T-helper 9 cell (primary cell): ENCODE data around the gene ZNF317.
A peak's percentile ranks its signal among the peaks of the same experiment; 100 is the strongest.

Source experiments
- DNase-seq: peaks from one replicate; pipeline ENCODE4 v3.0.0-alpha.2; 2020
- total RNA-seq, 2 donors: gene quantifications; one replicate each; lab custom pipeline; 2026; lab: John Stamatoyannopoulos, UW

The ZNF317 gene
- total RNA-seq = 109 to 138 reads per million in 2 donors

DNA sequence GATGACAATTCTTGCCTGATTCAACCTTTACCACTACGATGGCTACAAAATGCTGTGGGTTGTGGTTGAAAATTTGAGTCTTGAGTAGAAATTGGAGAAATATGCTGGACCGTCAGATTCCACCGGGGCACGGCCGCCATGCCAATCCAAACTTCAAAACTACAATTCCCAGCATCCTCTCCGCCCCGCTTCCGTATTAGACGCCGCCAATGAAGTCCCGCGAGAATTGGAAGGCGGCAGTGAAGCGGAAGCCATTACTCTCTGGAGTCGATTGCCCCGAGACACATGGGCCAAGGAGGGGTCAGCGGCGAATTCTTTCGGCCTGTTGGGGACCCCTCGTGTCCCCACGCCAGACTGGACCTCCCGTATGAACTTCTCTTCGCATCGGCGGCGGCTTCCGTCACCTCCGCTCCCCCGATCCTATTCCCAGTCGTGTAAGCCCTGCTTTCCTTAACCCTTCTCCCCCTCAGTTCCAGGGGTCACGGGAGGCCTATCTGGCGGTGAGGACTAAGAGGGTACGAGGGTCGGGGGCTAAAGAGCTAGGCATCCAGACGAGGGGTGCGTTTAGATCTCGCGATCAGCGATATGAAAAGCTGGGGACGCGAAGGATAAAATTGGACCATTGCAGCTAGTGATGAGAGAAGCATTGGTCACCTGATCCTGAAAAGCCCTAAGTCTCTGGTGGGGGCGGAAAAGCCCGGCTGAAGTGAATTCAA is at the start of gene ZNF317:
Gene ZNF317 (plus strand): TSS at position 239 of the 716 bp plus-strand sequence. CDS start 15,620 bp downstream, outside the sequence.
- DNase-seq = peak; percentile 86

DNA sequence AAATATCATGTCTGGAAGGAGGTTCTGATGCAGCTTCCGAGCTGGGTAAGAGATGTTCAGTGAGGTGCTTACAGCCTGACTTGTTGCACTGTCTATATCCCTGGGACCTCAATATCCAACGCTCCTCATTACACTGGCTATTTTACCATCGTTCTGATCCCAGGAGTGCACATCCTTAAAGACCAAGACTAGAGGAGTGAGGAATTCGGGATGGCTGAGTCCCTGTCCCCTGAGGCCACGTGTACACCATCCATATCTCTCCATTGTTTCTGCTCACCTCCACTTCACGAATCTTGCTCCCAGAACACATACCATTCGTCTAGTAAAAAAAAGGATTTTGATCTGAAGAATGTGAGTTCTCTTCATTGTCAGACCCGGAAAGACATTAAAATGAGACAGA is 32.8 kb upstream of the ZNF317 start, which contains the start of gene OR7G2:
Gene OR7G2 (minus strand): TSS at position 101 of the 400 bp plus-strand sequence. CDS start 4,232 bp downstream, outside the sequence.
- no peak for DNase-seq

DNA sequence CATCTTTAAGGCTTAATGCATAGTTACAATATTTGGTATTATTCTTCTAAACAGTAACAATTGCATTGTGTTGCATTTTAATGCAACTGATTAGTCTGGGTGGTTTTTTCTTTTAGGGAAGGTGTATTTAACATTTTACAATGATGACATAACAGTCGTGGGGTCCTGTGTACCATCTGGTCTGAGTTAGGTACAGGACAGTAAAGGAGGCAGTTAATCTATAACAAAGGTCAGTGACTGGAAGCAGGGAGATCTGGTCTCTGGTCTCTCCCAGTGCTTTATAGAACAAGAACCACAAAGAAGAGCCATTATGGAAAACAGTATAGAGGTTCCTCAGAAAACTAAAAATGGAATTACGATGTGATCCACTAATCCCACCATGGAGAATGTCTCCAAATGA is 30.2 kb upstream of the ZNF317 start:
- no peak for DNase-seq

DNA sequence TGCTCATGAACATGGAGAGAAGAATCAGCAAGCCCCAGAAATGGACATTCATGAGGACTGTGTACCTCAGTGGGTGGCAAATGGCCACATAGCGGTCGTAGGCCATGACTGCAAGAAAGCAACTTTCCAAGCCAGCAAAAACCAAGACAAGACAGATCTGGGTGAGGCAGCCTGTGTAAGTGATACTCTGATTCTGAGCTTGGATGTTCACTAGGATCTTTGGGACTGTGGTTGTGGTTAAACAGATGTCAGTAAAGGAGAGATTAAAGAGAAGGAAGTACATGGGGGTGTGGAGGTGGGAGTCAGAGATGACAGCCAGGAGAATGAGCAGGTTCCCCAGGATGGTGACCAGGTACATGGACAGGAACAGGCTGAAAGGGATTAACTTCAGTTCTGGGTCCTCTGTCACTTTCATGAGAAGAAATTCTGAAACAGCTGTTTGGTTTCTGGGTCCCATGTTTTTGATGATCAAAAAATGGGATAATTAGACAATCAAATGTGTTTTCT is 24.8 kb upstream of the ZNF317 start, which contains the start of gene OR7G1:
Gene OR7G1 (minus strand): TSS at position 457 of the 507 bp plus-strand sequence. CDS start 0 bp downstream, at position 457.
- DNase-seq = no peak

DNA sequence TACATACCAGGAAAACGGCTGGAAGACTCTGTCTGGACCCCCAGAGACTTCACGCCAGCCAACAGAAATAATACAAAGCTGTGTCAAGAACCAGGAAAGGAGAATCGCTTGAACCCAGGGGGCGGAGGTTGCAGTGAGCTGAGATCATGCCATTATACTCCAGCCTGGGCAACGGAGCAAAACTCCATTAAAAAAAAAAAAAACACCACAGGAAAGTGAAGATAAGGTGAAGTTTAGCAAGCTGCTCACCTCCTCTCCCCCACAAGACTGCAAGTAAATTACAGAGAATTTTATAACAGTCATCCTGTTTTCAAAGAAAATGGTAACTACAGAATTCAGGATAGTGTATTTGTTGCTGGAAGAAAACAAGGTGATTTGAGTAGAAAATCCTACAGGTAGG is 23.6 kb upstream of the ZNF317 start:
- DNase-seq = no peak

DNA sequence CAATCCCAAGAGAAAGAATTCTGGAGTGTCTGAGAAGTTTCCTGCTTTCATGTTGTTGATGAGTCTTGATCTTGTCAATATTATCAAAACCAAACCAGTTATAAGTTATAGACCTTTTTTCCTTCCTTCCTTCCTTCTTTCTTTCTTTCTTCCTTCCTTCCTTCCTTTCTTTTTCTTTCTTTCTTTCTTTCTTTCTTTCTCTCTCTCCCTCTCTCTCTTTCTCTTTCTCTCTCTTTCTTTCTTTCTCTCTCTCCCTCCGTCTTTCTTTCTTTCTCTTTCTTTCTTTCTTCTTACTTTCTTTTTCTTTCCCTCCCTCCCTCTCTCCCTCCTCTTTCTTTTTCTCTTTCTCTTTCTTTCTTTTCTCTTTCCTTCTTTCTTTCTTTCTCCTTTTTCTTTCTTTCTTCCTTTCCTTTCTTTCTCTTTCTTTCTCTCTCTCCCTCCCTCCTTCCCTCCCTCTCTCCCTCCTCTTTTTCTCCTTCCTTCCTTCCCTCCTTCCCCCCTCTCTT is 13.2 kb upstream of the ZNF317 start, which contains the start of gene OR7G3:
Gene OR7G3 (minus strand): TSS at position 51 of the 506 bp plus-strand sequence. CDS start 0 bp downstream, at position 51.
- DNase-seq = no peak

DNA sequence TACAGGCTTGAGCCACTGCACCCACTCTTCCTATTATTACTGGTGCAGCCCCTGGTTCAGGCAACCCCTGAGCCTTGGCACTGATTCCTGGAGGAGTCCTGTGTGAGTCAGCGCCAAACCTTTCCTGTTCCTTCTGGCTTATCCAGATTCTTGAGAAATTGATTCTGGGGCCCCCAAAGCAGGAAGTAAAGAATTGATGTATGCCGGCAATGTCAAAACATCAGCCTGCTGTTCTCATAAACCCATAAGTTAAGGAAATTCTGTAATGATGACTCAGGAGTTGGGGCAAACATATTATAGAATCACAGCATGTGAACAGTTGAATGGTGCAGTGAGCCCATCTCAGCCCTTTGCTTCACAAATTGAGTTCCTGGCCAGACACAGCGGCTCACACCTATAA is 12.0 kb upstream of the ZNF317 start:
- no peak for DNase-seq

DNA sequence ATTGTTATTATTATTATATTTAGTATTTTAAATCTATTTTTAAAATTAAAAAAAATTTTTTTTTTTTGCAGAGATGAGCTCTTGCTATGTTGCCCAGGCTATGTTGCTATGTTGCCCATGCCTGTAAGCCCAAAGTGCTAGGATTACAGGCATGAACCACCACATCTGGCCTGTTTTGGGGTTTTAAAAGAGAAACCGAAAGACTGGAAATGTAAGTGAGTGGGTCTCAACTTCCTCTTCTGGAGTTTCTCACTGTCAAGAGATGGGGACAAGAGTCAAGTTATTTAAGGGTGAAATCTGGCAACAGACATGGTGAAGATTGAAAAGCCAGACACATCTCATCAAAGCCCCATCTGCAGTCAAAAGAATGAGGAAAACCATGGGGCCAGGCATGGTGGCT is 9.2 kb upstream of the ZNF317 start:
- DNase-seq = no peak

DNA sequence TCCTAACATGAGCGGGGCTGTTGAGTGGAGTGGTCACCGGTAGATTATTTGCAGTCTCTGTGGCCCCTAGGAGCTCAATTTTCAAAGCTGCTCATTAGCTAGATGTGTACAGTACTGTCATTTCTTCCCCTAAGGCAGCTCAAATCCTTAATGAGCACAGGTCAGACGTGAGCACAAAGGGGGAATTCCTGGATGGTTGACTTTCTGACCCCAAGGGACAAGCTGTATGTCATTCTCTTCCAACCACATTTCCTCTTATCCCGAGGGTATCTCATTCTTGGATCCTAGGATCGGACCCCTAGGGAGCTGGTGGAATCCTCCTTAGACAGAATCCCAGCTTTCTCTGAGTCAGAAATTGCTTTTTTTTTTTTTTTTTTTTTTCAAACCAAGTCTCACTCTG is 7.8 kb upstream of the ZNF317 start:
- DNase-seq = no peak

DNA sequence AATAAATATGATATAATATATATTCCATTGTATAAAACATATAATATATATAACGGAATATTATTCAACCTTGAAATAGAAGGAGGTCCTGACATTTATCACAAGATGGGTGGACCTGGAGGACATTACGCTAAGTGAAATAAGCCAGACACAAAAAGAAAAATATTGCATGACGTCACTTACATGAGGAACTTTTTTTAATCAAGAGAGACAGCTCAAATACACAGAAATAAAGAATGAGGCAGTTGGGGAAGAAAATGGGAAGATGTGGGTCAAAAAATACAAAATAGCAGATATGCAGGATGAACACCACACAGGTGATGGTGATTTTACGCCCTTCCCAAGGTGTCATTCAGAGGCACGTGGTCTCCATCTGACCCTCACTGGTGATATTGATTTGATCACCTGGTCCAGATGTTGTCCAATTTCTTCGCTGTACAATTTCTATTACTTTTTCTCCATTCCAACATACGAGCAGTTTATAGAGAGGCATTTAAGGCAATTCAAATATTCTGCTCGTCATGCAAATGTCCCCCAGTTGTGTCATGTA is 513 bp upstream of the ZNF317 start:
- DNase-seq = no peak

DNA sequence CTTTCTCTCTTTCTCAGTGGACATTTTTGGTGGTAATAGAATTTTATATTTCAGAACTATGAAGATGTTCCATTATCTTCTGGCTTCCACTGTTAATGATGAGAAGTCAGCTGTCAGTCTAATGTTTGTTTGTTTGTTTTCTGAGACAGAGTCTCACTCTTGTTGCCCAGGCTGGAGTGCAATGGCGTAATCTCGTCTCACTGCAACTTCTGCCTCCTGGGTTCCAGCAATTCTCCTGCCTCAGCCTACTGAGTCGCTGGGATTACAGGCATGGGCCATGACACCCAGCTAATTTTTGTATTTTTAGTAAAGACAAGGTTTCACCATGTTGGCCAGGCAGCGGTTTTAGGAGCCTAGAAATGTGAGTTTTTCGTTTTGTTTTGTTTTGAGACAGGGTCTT is 4.7 kb downstream of the ZNF317 start:
- DNase-seq = no peak

DNA sequence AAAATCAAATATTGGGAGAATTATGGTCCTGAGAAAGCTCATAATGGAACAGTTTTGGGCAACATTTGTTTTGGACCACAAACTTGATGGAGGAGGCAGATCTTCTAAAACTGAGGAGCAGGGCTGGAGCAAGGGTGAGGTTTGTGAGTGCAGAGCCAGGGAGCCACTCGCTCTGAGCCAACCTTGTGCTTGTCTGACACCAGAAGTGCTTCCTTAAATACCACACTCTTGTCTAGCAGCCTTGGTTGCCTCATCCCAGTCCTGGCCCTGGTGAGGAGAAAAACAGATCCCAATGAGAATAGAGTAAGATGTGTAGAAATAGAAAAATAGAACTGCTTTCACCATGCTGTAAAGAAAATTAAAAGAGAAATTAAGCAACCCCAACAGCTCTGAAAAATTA is 6.7 kb downstream of the ZNF317 start:
- DNase-seq = no peak

DNA sequence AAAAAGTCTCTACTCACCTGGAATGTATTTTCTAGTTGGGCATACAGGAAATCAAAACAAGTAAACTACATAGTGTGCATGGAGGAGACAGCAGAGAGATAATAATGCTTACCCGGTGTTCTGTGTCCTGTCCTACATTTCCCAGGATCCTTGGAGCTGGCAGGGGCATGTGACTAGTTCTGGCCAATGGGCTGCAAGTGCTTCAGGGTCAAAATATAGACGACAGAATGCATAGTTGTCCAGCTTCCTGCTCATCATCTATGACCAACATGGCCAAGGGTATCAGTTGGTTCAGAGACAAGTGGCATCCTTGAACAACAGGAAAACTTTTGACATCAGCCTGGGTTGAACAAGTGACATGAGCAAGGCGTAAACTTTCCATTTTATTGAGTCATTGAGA is 8.5 kb downstream of the ZNF317 start:
- no peak for DNase-seq

DNA sequence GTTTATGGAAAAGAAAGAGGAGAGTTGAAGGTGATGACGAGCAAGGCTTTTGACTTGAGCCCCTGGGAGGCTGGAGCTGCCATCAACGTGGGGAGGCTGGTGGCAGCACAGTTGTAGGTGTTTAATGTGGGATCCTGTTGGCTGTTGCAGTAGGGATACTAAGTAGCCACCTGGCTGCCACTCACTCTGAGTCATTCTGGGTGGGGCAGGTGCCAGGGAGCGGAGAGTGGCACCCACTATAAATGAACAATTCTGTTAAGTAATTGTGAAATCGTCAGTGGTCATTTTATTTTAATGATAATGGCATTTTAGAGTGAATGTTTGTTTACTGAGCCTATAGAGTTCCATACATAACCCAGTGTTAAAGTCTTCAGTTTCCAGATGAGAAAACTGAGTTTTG is 9.8 kb downstream of the ZNF317 start:
- no peak for DNase-seq

DNA sequence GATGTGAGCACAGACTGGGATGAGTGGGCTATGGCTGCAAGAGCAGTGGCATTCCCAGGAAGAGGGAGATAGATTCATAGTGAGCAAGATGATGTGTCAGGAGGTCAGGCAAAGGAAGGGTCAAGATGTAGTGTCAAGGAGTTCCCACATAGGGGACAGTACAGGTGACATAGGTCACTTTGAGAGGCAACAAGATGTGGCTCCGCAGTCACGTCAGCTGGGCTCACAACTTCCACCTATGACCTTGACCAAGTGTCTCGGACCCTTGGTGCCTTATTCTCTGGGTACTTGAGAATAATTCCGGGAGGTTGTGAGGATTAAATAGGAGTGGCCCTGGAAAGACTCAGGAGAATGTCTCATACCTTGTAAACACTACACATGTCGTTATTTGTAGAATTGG is 10.5 kb downstream of the ZNF317 start:
- DNase-seq = no peak

DNA sequence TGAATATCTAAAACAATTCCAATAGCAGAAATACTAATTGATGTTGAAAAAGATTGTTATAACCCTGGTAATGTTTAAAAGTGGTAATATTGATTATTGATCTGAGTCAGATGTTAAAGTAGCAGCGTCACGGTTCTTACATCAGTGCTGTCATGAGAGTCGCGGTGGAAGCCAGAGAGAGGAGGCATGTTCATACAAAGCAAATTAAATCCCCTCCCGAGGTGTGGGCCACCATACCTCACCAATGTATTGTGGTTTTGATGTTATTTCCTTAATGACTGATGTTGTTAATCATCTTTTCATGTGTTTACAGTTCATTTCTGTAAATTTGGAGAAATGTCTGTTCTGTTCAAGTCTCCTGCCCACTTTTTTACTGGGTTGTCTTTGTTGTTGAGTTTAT is 11.2 kb downstream of the ZNF317 start:
- DNase-seq = no peak

DNA sequence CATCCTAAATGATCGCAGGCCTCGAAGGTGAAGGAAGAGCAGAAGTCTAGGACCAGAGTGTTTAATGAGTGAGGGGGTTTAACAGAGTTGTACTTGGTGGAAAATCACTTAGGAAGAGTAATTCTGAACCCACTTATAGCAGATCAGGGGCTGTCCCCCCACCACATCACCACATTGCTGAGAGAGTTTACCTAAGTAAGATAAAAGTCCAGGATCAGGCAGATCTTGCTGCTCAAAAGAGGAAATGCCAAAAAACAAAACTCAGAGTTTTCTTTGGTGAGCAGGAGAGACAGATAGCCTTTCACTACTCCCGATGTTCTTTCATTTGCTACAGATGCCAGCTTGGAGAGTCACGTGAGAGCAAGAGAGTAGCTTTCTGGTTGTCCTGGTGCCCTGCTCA is 15.4 kb downstream of the ZNF317 start:
- no peak for DNase-seq

DNA sequence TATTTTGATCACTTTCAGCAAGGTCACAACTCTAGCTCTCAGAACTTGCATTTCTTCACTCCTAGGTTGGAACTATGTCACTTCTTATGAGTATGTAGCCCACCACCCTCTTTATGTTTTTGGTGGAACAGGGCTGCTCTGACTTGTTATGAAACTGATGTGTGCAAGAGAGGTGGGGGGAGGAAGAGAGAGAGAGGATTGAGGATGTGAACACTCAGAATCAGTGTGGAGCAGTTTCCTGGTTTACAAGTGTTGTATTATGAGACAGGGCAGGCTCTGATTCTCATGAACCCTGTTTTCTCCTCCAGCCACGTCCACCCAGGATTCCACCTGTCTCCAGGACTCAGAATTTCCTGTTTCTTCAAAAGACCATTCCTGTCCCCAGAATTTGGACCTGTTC is 16.1 kb downstream of the ZNF317 start:
- no peak for DNase-seq

DNA sequence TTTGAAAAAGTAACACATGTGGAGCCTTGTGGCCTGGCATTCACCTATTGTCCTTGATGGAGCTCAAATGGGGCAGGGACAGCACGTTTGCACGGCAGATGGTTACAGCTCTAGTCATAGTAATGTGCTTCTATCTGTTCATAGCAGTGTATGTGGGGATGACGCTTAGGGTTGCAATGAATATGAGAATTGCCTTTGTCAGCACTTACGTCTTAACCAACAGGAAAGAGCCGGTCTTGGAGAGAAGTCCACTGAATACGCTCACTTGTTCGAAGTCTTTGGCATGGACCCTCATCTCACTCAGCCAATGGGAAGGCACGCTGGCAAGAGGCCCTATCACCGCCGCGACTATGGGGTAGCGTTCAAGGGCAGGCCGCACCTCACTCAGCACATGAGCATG is 19.7 kb downstream of the ZNF317 start:
- DNase-seq = no peak

DNA sequence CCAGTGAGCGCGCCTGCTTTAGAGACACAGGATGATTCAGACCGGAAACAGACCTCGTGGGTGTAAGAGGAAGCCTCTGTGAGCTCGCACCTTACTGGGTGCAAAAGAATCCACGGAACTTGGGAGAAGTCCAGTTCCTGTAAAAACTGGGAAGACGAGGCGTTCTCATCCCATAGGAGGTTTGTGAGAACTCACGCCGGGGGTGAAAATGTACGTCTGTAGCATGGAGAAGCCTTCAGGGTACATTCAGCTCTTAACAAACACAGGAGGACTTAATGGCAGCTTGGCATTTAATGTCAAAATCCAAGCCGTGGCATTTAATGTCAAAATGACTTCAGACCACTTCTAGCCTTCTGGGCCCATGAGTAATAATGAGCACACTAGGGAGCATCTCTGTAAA is 21.2 kb downstream of the ZNF317 start:
- no peak for DNase-seq

DNA sequence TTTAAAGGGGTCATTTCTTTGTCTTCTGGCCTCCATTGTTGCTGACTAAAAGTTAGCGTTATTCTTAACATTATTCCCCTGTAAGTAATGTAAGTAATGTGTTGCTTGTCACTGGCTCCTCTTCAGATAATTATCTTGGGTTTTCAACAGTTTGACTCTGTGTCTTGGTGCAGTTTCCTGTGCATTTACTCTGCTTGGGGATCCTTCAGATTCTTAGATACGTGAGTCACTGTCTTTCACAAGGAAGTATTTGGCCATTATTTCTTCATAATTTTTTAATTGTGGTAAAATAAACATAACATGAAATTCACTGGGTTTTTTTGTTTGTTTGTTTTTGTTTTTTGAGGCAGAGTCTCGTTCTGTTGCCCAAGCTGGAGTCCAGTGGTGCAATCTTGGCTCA is 25.1 kb downstream of the ZNF317 start:
- DNase-seq = no peak

DNA sequence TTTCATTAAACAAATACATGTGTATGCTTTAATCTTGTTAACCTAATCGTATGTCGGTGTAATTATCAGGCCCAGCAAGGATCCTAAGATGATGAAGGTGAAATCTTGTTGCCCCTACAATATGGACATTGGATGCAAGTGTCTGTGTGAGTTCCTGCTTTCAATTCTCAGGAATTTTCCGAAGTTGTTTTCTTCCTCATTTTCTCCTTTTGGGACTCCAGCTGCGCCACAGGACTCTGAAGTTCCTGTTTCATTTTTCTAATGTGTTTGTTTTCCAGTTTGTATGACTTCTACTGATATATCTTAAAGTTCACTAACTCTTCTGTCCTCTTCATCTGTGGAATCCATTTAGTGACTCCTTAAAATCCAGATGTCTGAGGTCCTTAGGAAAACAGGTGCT is 26.6 kb downstream of the ZNF317 start:
- DNase-seq = no peak

DNA sequence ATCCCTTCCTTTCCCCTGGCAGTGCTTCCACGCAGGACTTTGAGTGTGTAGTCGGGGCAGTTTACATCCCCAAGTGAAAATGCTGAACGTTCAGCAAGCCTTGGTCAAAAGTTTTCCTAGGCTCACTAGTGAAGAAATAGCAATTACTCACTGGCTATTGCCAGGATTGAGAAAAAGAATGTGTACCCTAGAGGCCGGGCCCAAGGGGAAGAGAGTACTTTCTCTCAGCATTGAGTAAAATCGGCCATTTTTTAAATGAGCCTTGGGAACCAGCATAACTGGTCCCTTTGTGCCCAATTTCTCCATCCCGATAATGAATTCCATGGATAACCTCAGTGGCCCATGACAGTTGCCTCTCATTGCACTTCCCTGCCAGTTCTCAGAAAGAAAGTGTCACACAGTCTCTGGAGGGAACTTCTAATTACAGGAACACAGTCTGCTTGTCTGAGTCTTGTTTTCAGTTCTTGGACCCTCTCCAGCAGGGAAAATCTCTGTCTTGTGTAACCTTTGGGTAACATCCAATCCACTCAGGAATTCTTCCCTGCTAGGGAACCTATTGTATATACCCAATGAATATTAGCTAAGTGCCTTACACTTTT is 31.3 kb downstream of the ZNF317 start:
- no peak for DNase-seq

DNA sequence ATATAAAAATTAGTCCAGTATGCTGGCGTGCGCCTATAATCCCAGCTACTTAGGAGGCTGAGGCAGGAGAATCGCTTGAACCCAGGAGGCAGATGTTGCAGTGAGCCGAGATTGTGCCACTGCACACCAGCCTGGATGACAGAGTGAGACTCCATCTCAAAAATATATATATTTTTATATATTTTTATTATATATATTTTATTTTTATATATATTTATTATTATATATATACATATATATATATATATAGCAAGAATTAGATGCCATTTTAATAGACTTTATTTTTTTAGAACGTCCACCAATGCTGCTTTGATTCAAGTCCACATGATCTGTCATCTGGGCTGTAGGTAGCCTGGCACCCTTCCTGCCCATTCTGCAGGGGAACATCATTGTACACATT is 35.1 kb downstream of the ZNF317 start:
- DNase-seq = no peak
